22Rv1 (cell line): ENCODE data around the gene MPV17L.
"Not testable (repeated sequence)": the region's sequence is repeated elsewhere in the genome, so short reads cannot be mapped to it uniquely, and the experiment has no call there.

Source experiments
- CTCF ChIP-seq: fragments of 450-650 bp; IDR thresholded peaks from 2 replicates; pipeline ENCODE4 v1.5.1; 2017; ENCODE audit warnings: mild to moderate bottlenecking
- ZFX ChIP-seq: fragments of 450-650 bp; IDR thresholded peaks from 2 replicates; pipeline ENCODE4 v1.6.1; 2017; ENCODE audit warnings: antibody characterized with exemption, borderline replicate concordance

- not testable (repeated sequence) for TF ChIP-seq CTCF, ZFX
Observed at GRCh38 chr16:15389916-15390315, 5.6 kb upstream of the MPV17L start.
